GM23338 (cell line): ENCODE results near the gene CD68. TPM values are rescaled to one million over a fixed set of nuclear protein-coding genes. Genes with fewer than 3 reads are reported as not detected.

Experiments
- ATAC-seq: fragments of 200-7000 bp; cut with Tn5 transposase; 3 replicates; pipeline ENCODE4 v1.9.1; 2020
- DNase-seq: peaks from one replicate; pipeline ENCODE4 v3.0.0-alpha.2; 2015; ENCODE audit warnings: low spot score
- H2AFZ ChIP-seq: fragments of 200-600 bp; sonication (generic); 2 replicates; pipeline ENCODE4 v1.8.0; 2016; ENCODE audit warnings: antibody characterized with exemption, mild to moderate bottlenecking, moderate library complexity
- H3F3A ChIP-seq: fragments of 200-600 bp; sonication (generic); replicated peaks from 2 replicates; pipeline ENCODE4 v1.8.0; 2017; ENCODE audit warnings: antibody characterized with exemption, mixed run types, low read depth
- H3K27ac ChIP-seq: fragments of 200-600 bp; sonication (generic); 2 replicates; pipeline ENCODE4 v1.6.1; 2016; ENCODE audit warnings: low read depth
- H3K27me3 ChIP-seq: fragments of 200-600 bp; sonication (generic); 2 replicates; pipeline ENCODE4 v1.8.0; 2016; ENCODE audit warnings: mild to moderate bottlenecking, mixed run types, moderate library complexity; ENCODE audit not compliant: insufficient read depth
- H3K36me3 ChIP-seq: fragments of 200-600 bp; sonication (generic); 2 replicates; pipeline ENCODE4 v1.8.0; 2016; ENCODE audit warnings: mild to moderate bottlenecking; ENCODE audit not compliant: insufficient read depth
- H3K4me1 ChIP-seq: fragments of 200-600 bp; sonication (generic); 2 replicates; pipeline ENCODE4 v1.8.0; 2016; ENCODE audit warnings: mild to moderate bottlenecking, moderate library complexity; ENCODE audit not compliant: insufficient read depth
- H3K4me2 ChIP-seq: fragments of 200-600 bp; sonication (generic); 2 replicates; pipeline ENCODE4 v1.7.1; 2017; ENCODE audit warnings: mixed run types
- H3K4me3 ChIP-seq: fragments of 200-600 bp; sonication (generic); 2 replicates; pipeline ENCODE4 v1.6.1; 2016; ENCODE audit warnings: mixed run types
- H3K79me2 ChIP-seq: fragments of 200-600 bp; sonication (generic); replicated peaks from 2 replicates; pipeline ENCODE4 v1.8.0; 2017; ENCODE audit warnings: mild to moderate bottlenecking; ENCODE audit not compliant: insufficient read depth
- H3K9me2 ChIP-seq: fragments of 200-600 bp; sonication (generic); 2 replicates; pipeline ENCODE4 v1.8.0; 2017; ENCODE audit not compliant: insufficient read depth
- H4K20me1 ChIP-seq: fragments of 200-600 bp; sonication (generic); replicated peaks from 2 replicates; pipeline ENCODE4 v1.8.0; 2017; ENCODE audit warnings: mild to moderate bottlenecking; ENCODE audit not compliant: insufficient read depth
- H3K27ac Mint-ChIP-seq: 2 replicates; pipeline ENCODE4 v1.8.0; 2020; ENCODE audit warnings: inconsistent platforms, mild to moderate bottlenecking, moderate library complexity, mixed read lengths
- H3K27me3 Mint-ChIP-seq: 3 replicates; pipeline ENCODE4 v1.8.0; 2022; ENCODE audit warnings: low read depth, mild to moderate bottlenecking, moderate library complexity, mixed read lengths, inconsistent platforms; ENCODE audit not compliant: insufficient read depth, poor library complexity
- H3K36me3 Mint-ChIP-seq: 3 replicates; pipeline ENCODE4 v1.8.0; 2021; ENCODE audit warnings: low read depth, mild to moderate bottlenecking, inconsistent platforms, moderate library complexity, mixed read lengths
- H3K4me1 Mint-ChIP-seq: 3 replicates; pipeline ENCODE4 v1.8.0; 2020; ENCODE audit warnings: mild to moderate bottlenecking, inconsistent platforms, mixed read lengths
- H3K4me3 Mint-ChIP-seq: 3 replicates; pipeline ENCODE4 v1.8.0; 2021; ENCODE audit warnings: moderate library complexity, mild to moderate bottlenecking, inconsistent platforms, mixed read lengths
- H3K9me3 Mint-ChIP-seq: 3 replicates; pipeline ENCODE4 v1.8.0; 2020; ENCODE audit warnings: moderate library complexity, mild to moderate bottlenecking, inconsistent platforms, mixed read lengths
- CREB1 ChIP-seq: fragments of 250-450 bp; sonication (Bioruptor Pico); IDR thresholded peaks from 2 replicates; pipeline ENCODE4 v1.5.0; 2020; ENCODE audit warnings: low read depth, mild to moderate bottlenecking, moderate library complexity
- CTCF ChIP-seq, 2 experiments: fragments of 200-600 bp in 1 of 2; sonication (generic) in 1 of 2; conservative IDR thresholded peaks; 2 replicates each; pipeline versions ENCODE4 v1.5.1 to v1.6.1; 2016 to 2017; ENCODE audit warnings: antibody characterized with exemption in 2 of 2, low read depth in 2 of 2, mild to moderate bottlenecking in 2 of 2, moderate library complexity in 1 of 2
- EZH2 ChIP-seq: fragments of 200-600 bp; sonication (generic); IDR thresholded peaks from one replicate; pipeline ENCODE4 v1.8.0; 2017; ENCODE audit warnings: antibody characterized with exemption, mild to moderate bottlenecking, low read depth; ENCODE audit not compliant: unreplicated experiment
- EZH2phosphoT487 ChIP-seq: fragments of 200-600 bp; sonication (generic); IDR thresholded peaks from one replicate; pipeline ENCODE4 v1.8.1; 2018; ENCODE audit warnings: antibody characterized with exemption; ENCODE audit not compliant: unreplicated experiment
- JUNB ChIP-seq: IDR thresholded peaks from one replicate; pipeline ENCODE4 v1.6.1; 2016; ENCODE audit warnings: antibody characterized with exemption; ENCODE audit not compliant: unreplicated experiment
- NANOG ChIP-seq: IDR thresholded peaks from 2 replicates; pipeline ENCODE4 v1.6.1; 2016; ENCODE audit warnings: antibody characterized with exemption, borderline replicate concordance
- POLR2AphosphoS5 ChIP-seq: IDR thresholded peaks from 2 replicates; pipeline ENCODE4 v1.6.1; 2016; ENCODE audit warnings: antibody characterized with exemption, low read depth
- STAT1 ChIP-seq: IDR thresholded peaks from one replicate; pipeline ENCODE4 v1.6.1; 2016; ENCODE audit warnings: antibody characterized with exemption; ENCODE audit not compliant: unreplicated experiment
- ZNF114 ChIP-seq: fragments of 250-450 bp; sonication (Bioruptor Pico); IDR thresholded peaks from 2 replicates; pipeline ENCODE4 v1.5.0; 2020; ENCODE audit warnings: mild to moderate bottlenecking, moderate library complexity
- ZNF331 ChIP-seq: fragments of 250-450 bp; sonication (Bioruptor Pico); IDR thresholded peaks from 2 replicates; pipeline ENCODE4 v1.5.0; 2020; ENCODE audit warnings: low read depth, mild to moderate bottlenecking, moderate library complexity
- polyA plus RNA-seq: library from polyadenylated mRNA; unstranded; fragments of >200 nt; fragmentation: Nextera tagmentation; extraction: Ambion mirVana; gene quantifications from 2 replicates; pipeline ENCODE4 v1.2.1, GENCODE V29; 2016
- total RNA-seq: library from RNA; depleted of rRNA; stranded (reverse); fragments of >200 nt; shearing (Covaris generic); gene quantifications from 2 replicates; pipeline ENCODE4 v1.2.3, GENCODE V29; 2014
- TF ChIP-seq, protein P1 (sequence below): IDR thresholded peaks from one replicate; pipeline ENCODE4 v1.6.1; 2018; ENCODE audit warnings: antibody characterized with exemption; ENCODE audit not compliant: unreplicated experiment
- TF ChIP-seq, protein P2 (sequence below): IDR thresholded peaks from 2 replicates; pipeline ENCODE4 v1.6.1; 2016; ENCODE audit warnings: antibody characterized with exemption
- TF ChIP-seq, protein P3 (sequence below): fragments of 250-450 bp; sonication (Bioruptor Pico); IDR thresholded peaks from 2 replicates; pipeline ENCODE4 v1.5.0; 2020; ENCODE audit warnings: mild to moderate bottlenecking, moderate library complexity

CD68 gene
- total and polyA plus RNA-seq, 2 experiments from 2014 or later: not detected

DNA sequence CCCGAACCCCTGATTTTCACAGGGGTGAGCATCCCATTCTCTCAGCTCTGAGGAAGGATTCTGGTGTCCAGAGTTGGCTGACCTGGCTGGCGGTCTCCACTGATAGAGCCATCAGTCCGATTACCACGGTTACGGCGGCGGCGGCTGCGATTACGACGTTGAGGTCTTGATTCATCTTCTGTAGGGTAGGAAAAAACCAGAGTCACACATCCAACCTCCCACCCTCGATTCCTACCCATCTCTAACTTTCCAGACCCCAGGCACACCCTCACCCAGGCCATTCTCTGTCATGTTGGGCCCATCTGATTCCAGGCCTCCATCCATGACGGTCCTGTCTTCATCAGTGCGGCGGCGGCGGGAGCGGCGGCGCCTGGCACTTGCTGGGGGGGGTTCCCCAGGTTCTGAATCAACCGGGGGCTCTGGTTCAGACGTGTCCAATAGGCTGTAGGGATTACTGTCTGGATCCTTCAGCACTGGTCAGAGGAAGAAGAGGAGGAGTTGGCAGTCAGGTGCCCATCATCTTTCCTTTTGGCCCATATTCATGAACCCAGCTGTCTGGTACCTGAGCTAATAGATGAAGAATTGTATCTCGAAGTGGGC lies 13.1 kb downstream of the CD68 start:
- no peak overlapping the region for H3K4me3 Mint-ChIP-seq
- Histone ChIP-seq H3K36me3 (peaks cover 32% of the 10 kb centered on the region), H3K27ac (0 out of 2 replicates have a peak overlapping the region, but pooled peaks have one; percentile 97), H3F3A (peaks cover 32% of the 10 kb centered on the region), H3K79me2 (no peaks in the 10 kb centered on the region), H2AFZ (no peak overlapping the region), H3K4me3 (no peak overlapping the region), H3K27me3 (no peaks in the 10 kb centered on the region), H3K9me2 (no peaks in the 10 kb centered on the region), H4K20me1 (no peaks in the 10 kb centered on the region; the same call in 1 of the 2 replicates), H3K4me2 (no peak overlapping the region), H3K4me1 (peaks cover 14% of the 10 kb centered on the region)
- peaks cover 29% of the 10 kb centered on the region for H3K4me1 Mint-ChIP-seq
- H3K27ac Mint-ChIP-seq: no peak overlapping the region
- TF ChIP-seq POLR2AphosphoS5: no peak
- TF ChIP-seq ZNF114 (CRISPR knock-in tag): no peak
- no peak for TF ChIP-seq ZNF331 (CRISPR knock-in tag)
- TF ChIP-seq STAT1: no peak
- TF ChIP-seq JUNB: no peak
- TF ChIP-seq EZH2phosphoT487: no peak
- TF ChIP-seq, protein P1, sequence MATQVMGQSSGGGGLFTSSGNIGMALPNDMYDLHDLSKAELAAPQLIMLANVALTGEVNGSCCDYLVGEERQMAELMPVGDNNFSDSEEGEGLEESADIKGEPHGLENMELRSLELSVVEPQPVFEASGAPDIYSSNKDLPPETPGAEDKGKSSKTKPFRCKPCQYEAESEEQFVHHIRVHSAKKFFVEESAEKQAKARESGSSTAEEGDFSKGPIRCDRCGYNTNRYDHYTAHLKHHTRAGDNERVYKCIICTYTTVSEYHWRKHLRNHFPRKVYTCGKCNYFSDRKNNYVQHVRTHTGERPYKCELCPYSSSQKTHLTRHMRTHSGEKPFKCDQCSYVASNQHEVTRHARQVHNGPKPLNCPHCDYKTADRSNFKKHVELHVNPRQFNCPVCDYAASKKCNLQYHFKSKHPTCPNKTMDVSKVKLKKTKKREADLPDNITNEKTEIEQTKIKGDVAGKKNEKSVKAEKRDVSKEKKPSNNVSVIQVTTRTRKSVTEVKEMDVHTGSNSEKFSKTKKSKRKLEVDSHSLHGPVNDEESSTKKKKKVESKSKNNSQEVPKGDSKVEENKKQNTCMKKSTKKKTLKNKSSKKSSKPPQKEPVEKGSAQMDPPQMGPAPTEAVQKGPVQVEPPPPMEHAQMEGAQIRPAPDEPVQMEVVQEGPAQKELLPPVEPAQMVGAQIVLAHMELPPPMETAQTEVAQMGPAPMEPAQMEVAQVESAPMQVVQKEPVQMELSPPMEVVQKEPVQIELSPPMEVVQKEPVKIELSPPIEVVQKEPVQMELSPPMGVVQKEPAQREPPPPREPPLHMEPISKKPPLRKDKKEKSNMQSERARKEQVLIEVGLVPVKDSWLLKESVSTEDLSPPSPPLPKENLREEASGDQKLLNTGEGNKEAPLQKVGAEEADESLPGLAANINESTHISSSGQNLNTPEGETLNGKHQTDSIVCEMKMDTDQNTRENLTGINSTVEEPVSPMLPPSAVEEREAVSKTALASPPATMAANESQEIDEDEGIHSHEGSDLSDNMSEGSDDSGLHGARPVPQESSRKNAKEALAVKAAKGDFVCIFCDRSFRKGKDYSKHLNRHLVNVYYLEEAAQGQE: no peak
- no peak for TF ChIP-seq CTCF (conservative IDR thresholded peaks at IDR 0.05; ENCODE audit: low read depth in 2 of 2)
- TF ChIP-seq, protein P2, sequence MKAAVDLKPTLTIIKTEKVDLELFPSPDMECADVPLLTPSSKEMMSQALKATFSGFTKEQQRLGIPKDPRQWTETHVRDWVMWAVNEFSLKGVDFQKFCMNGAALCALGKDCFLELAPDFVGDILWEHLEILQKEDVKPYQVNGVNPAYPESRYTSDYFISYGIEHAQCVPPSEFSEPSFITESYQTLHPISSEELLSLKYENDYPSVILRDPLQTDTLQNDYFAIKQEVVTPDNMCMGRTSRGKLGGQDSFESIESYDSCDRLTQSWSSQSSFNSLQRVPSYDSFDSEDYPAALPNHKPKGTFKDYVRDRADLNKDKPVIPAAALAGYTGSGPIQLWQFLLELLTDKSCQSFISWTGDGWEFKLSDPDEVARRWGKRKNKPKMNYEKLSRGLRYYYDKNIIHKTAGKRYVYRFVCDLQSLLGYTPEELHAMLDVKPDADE: no peak
- TF ChIP-seq, protein P3, sequence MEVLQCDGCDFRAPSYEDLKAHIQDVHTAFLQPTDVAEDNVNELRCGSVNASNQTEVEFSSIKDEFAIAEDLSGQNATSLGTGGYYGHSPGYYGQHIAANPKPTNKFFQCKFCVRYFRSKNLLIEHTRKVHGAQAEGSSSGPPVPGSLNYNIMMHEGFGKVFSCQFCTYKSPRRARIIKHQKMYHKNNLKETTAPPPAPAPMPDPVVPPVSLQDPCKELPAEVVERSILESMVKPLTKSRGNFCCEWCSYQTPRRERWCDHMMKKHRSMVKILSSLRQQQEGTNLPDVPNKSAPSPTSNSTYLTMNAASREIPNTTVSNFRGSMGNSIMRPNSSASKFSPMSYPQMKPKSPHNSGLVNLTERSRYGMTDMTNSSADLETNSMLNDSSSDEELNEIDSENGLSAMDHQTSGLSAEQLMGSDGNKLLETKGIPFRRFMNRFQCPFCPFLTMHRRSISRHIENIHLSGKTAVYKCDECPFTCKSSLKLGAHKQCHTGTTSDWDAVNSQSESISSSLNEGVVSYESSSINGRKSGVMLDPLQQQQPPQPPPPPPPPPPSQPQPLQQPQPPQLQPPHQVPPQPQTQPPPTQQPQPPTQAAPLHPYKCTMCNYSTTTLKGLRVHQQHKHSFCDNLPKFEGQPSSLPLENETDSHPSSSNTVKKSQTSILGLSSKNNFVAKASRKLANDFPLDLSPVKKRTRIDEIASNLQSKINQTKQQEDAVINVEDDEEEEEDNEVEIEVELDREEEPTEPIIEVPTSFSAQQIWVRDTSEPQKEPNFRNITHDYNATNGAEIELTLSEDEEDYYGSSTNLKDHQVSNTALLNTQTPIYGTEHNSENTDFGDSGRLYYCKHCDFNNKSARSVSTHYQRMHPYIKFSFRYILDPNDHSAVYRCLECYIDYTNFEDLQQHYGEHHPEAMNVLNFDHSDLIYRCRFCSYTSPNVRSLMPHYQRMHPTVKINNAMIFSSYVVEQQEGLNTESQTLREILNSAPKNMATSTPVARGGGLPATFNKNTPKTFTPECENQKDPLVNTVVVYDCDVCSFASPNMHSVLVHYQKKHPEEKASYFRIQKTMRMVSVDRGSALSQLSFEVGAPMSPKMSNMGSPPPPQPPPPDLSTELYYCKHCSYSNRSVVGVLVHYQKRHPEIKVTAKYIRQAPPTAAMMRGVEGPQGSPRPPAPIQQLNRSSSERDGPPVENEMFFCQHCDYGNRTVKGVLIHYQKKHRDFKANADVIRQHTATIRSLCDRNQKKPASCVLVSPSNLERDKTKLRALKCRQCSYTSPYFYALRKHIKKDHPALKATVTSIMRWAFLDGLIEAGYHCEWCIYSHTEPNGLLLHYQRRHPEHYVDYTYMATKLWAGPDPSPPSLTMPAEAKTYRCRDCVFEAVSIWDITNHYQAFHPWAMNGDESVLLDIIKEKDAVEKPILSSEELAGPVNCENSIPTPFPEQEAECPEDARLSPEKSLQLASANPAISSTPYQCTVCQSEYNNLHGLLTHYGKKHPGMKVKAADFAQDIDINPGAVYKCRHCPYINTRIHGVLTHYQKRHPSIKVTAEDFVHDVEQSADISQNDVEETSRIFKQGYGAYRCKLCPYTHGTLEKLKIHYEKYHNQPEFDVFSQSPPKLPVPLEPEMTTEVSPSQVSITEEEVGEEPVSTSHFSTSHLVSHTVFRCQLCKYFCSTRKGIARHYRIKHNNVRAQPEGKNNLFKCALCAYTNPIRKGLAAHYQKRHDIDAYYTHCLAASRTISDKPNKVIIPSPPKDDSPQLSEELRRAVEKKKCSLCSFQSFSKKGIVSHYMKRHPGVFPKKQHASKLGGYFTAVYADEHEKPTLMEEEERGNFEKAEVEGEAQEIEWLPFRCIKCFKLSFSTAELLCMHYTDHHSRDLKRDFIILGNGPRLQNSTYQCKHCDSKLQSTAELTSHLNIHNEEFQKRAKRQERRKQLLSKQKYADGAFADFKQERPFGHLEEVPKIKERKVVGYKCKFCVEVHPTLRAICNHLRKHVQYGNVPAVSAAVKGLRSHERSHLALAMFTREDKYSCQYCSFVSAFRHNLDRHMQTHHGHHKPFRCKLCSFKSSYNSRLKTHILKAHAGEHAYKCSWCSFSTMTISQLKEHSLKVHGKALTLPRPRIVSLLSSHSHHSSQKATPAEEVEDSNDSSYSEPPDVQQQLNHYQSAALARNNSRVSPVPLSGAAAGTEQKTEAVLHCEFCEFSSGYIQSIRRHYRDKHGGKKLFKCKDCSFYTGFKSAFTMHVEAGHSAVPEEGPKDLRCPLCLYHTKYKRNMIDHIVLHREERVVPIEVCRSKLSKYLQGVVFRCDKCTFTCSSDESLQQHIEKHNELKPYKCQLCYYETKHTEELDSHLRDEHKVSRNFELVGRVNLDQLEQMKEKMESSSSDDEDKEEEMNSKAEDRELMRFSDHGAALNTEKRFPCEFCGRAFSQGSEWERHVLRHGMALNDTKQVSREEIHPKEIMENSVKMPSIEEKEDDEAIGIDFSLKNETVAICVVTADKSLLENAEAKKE (CRISPR knock-in tag): no peak
- TF ChIP-seq CREB1 (CRISPR knock-in tag): no peak
- no peak for TF ChIP-seq NANOG
- no peak for TF ChIP-seq EZH2
- DNase-seq (no peak), ATAC-seq (no peak)
- peaks cover 68% of the 10 kb centered on the region for H3K36me3 Mint-ChIP-seq
- peaks cover 15% of the 10 kb centered on the region for H3K27me3 Mint-ChIP-seq
- no peaks in the 10 kb centered on the region for H3K9me3 Mint-ChIP-seq
